Ishikawa (cell line): ENCODE measurements around the gene MAST1.

Experiments
- CEBPB ChIP-seq: IDR thresholded peaks from 2 replicates; pipeline ENCODE4 v1.6.1; 2012
- CREB1 ChIP-seq: IDR thresholded peaks from 2 replicates; pipeline ENCODE4 v1.6.1; 2012; ENCODE audit warnings: low read depth
- EGR1 ChIP-seq: IDR thresholded peaks from 2 replicates; pipeline ENCODE4 v1.6.1; 2012
- EP300 ChIP-seq: IDR thresholded peaks from 2 replicates; pipeline ENCODE4 v1.6.1; 2012; ENCODE audit warnings: borderline replicate concordance
- FOXM1 ChIP-seq: IDR thresholded peaks from 2 replicates; pipeline ENCODE4 v1.6.1; 2012; ENCODE audit warnings: low read depth, borderline replicate concordance
- NFIC ChIP-seq: IDR thresholded peaks from 2 replicates; pipeline ENCODE4 v1.6.1; 2012
- RAD21 ChIP-seq: IDR thresholded peaks from 2 replicates; pipeline ENCODE4 v1.6.1; 2012; ENCODE audit warnings: low read depth
- REST ChIP-seq: IDR thresholded peaks from 2 replicates; pipeline ENCODE4 v1.6.1; 2012; ENCODE audit warnings: low read depth, mild to moderate bottlenecking
- TAF1 ChIP-seq: IDR thresholded peaks from 2 replicates; pipeline ENCODE4 v1.6.1; 2012; ENCODE audit warnings: low read depth, mild to moderate bottlenecking
- TCF12 ChIP-seq: IDR thresholded peaks from 2 replicates; pipeline ENCODE4 v1.6.1; 2012; ENCODE audit warnings: low read depth
- TEAD4 ChIP-seq: IDR thresholded peaks from 2 replicates; pipeline ENCODE4 v1.6.1; 2012
- YY1 ChIP-seq: IDR thresholded peaks from 2 replicates; pipeline ENCODE4 v1.6.1; 2012; ENCODE audit warnings: low read depth
- ZBTB7A ChIP-seq: IDR thresholded peaks from 2 replicates; pipeline ENCODE4 v1.6.1; 2012; ENCODE audit warnings: low read depth
- TF ChIP-seq, protein P1 (sequence below): IDR thresholded peaks from 2 replicates; pipeline ENCODE4 v1.6.1; 2012
- TF ChIP-seq, protein P2 (sequence below): IDR thresholded peaks from 2 replicates; pipeline ENCODE4 v1.6.1; 2012

MAST1 gene

DNA sequence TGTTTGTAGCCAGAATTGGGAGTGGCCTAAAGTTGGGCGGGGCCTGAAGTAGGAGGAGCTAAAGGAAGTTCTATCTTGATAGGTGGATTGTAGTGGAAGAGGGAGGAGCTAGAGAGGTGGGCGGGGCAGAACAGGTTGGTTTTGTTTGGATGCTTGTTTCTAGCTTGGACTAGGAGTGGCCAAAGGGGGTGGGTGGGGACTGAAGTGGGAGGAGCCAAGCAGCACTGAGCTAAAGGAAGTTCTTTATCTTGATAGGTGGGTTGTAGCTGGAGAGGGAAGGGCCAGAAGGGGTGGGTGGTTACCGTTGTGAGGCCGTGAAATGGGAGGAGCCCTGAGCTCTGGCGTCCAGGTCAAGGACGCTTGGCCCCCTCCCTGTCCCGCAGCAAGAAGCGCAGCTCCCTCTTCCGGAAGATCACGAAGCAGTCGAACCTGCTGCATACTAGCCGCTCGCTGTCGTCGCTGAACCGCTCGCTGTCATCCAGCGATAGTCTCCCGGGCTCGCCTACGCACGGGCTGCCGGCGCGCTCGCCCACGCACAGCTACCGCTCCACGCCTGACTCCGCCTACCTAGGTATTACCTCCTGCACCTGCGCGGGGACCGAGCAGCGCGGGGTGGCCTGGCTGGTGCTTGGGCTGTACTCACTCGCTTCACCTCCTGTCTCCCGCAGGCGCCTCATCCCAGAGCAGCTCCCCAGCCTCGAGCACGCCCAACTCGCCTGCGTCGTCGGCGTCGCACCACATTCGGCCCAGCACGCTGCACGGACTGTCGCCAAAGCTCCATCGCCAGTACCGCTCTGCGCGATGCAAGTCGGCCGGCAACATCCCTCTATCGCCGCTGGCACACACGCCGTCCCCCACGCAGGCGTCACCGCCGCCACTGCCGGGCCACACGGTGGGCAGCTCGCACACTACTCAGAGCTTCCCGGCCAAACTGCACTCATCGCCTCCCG is 34.9 kb downstream of the MAST1 start:
- TF ChIP-seq CEBPB (no peak), EGR1 (peak; percentile 99), ZBTB7A (no peak), REST (no peak)
- TF ChIP-seq, protein P1, sequence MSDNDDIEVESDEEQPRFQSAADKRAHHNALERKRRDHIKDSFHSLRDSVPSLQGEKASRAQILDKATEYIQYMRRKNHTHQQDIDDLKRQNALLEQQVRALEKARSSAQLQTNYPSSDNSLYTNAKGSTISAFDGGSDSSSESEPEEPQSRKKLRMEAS, result 0 out of 2 replicates have a peak, but pooled peaks have one; percentile 56

DNA sequence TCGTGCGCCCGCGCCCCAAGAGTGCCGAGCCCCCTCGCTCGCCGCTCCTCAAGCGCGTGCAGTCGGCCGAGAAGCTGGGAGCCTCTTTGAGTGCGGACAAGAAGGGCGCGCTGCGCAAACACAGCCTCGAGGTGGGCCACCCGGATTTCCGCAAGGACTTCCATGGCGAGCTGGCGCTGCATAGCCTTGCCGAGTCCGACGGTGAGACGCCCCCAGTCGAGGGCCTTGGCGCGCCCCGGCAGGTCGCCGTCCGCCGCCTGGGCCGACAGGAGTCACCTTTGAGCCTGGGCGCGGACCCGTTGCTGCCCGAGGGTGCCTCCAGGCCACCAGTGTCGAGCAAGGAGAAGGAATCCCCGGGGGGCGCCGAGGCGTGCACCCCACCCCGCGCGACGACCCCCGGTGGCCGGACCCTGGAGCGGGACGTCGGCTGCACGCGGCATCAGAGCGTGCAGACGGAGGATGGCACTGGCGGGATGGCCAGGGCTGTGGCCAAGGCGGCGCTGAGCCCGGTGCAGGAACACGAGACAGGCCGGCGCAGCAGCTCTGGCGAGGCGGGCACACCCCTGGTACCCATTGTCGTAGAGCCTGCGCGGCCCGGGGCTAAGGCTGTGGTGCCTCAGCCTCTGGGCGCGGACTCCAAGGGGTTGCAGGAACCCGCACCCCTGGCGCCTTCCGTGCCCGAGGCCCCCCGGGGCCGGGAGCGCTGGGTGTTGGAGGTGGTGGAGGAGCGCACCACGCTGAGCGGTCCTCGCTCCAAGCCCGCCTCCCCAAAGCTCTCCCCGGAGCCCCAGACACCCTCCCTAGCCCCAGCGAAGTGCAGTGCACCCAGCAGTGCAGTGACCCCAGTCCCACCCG is 35.8 kb downstream of the MAST1 start:
- no peak for TF ChIP-seq FOXM1
- no peak for TF ChIP-seq CEBPB
- no peak for TF ChIP-seq TCF12

GRCh38 chr19:12875086-12875485 is 36.8 kb downstream of the MAST1 start:
- TF ChIP-seq CEBPB, result no peak
- TF ChIP-seq, protein P1, result no peak
- TF ChIP-seq REST, result no peak
- TF ChIP-seq TAF1, result no peak
- no peak for TF ChIP-seq EGR1
- no peak for TF ChIP-seq NFIC
- no peak for TF ChIP-seq TCF12
- no peak for TF ChIP-seq ZBTB7A
- no peak for TF ChIP-seq RAD21
- no peak for TF ChIP-seq FOXM1
- TF ChIP-seq EP300, result no peak
- TF ChIP-seq CREB1, result no peak
- TF ChIP-seq YY1, result no peak
- TF ChIP-seq, protein P2, sequence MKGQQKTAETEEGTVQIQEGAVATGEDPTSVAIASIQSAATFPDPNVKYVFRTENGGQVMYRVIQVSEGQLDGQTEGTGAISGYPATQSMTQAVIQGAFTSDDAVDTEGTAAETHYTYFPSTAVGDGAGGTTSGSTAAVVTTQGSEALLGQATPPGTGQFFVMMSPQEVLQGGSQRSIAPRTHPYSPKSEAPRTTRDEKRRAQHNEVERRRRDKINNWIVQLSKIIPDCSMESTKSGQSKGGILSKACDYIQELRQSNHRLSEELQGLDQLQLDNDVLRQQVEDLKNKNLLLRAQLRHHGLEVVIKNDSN, result no peak
- no peak for TF ChIP-seq TEAD4

DNA sequence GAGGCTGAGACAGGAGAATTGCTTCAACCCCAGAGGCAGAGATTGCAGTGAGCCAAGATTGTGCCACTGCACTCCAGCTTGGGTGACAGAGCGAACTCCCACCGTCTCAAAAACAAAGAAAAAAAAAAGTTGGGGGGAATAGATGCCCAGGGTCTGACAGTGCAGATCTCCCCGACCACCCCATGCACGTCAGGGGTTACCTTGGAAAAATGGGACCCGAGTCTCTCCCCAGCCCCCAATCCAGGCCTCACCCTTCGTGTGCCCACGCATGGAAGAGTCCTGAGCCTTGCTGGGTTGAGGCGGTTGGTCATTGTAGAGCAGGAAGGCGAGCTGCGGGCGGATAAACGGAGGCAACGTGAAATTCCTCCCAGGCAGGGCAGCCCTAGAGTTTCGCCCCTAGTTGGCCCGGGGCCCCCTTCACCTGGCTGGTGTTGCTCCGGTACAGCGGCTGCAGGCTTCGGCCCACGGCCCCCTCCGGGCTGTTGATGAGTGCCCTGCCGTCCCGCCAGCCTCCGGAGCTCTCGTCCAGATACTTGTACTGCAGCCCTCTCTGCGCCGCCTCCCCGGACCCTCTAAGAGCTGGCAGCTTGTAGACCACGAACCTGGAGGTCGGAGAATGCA is 42.3 kb downstream of the MAST1 start:
- TF ChIP-seq CREB1, result no peak
- no peak for TF ChIP-seq CEBPB
- no peak for TF ChIP-seq FOXM1
- no peak for TF ChIP-seq ZBTB7A
- TF ChIP-seq TAF1, result no peak; the same call in 1 of the 2 replicates
- TF ChIP-seq REST, result no peak
- no peak for TF ChIP-seq RAD21
- TF ChIP-seq TEAD4, result no peak
- no peak for TF ChIP-seq EP300
- TF ChIP-seq EGR1, result no peak
- TF ChIP-seq, protein P1, result no peak
